Esophagus squamous epithelium (tissue), 4 donors: ENCODE results near the gene PTPDC1.

ENCODE experiments used
- CTCF ChIP-seq, 6 experiments: fragments of 450-650 bp in 4 of 6; fragments of 200-600 bp in 2 of 6; sonication (generic) in 2 of 6; IDR thresholded peaks; one replicate each; pipeline ENCODE4 v1.5.1; 2016 to 2019; ENCODE audit warnings: antibody characterized with exemption in 6 of 6, mild to moderate bottlenecking in 4 of 6, moderate library complexity in 4 of 6
- POLR2A ChIP-seq, 4 donors: fragments of 450-650 bp; IDR thresholded peaks; one replicate each; pipeline ENCODE4 v1.6.1; 2017; ENCODE audit warnings: antibody characterized with exemption in 4 of 4, mild to moderate bottlenecking in 4 of 4, moderate library complexity in 3 of 4

- TF ChIP-seq CTCF (IDR thresholded peaks at IDR 0.05): no peak
- TF ChIP-seq POLR2A (IDR thresholded peaks at IDR 0.05): no peak
Measured at GRCh38 chr9:94111446-94111845, 27.2 kb downstream of the PTPDC1 start.
